D721Med (cell line): Measurements from ENCODE around the gene GPR89A.

ENCODE experiments used
- DNase-seq: peaks from one replicate; pipeline ENCODE4 v3.0.0; 2011; ENCODE audit warnings: low spot score; ENCODE audit not compliant: insufficient read length
- FAIRE-seq: peaks from 2 replicates; lab custom pipeline; 2011; peaks lifted over from hg19 to GRCh38; lab: Jason Lieb, UNC
- CTCF ChIP-seq: IDR thresholded peaks from 2 replicates; pipeline ENCODE4 v1.5.1; 2012; ENCODE audit warnings: mild to moderate bottlenecking, control low read depth; ENCODE audit not compliant: insufficient read depth; ENCODE audit errors: missing control alignments

GPR89A gene

GRCh38 chr1:145706086-145706664, 98.4 kb downstream of the GPR89A start:
- DNase-seq, result no peak
- TF ChIP-seq CTCF, result no peak
- no peak for FAIRE-seq

- FAIRE-seq (no peak), DNase-seq (no peak)
- no peak for TF ChIP-seq CTCF
These were observed 99.5 kb downstream of the GPR89A start, which contains the start of gene PDZK1 for GRCh38 chr1:145707183-145707867. PDZK1 (minus strand) TSS chr1:145707368; CDS start chr1:145688021, 19,347 bp downstream.

GRCh38 chr1:145708063-145708462, 100.3 kb downstream of the GPR89A start:
- DNase-seq (no peak), FAIRE-seq (no peak)
- TF ChIP-seq CTCF, result no peak

GRCh38 chr1:145710291-145711027, 102.7 kb downstream of the GPR89A start:
- FAIRE-seq, result no peak
- DNase-seq, result no peak
- no peak for TF ChIP-seq CTCF

GRCh38 chr1:145711213-145711651, 103.4 kb downstream of the GPR89A start:
- FAIRE-seq, result no peak
- TF ChIP-seq CTCF, result no peak
- no peak for DNase-seq

- no peak for TF ChIP-seq CTCF
- DNase-seq, result no peak
- FAIRE-seq, result no peak
These were observed 106.8 kb downstream of the GPR89A start for GRCh38 chr1:145714524-145715111.
